Endothelial cell (in vitro differentiated cells): ENCODE results near the gene CWF19L2. TPM values are rescaled to one million over a fixed set of nuclear protein-coding genes. Genes with fewer than 3 reads are reported as not detected.

Source experiments
- DNase-seq: peaks from one replicate; pipeline ENCODE4 v3.0.0; 2021; ENCODE audit warnings: low spot score
- H3K27ac Mint-ChIP-seq: one replicate; pipeline ENCODE4 v1.8.0; 2021; ENCODE audit warnings: mixed read lengths, inconsistent platforms; ENCODE audit not compliant: unreplicated experiment
- H3K27me3 Mint-ChIP-seq: one replicate; pipeline ENCODE4 v1.8.0; 2021; ENCODE audit warnings: mild to moderate bottlenecking, moderate library complexity, mixed read lengths, inconsistent platforms; ENCODE audit not compliant: unreplicated experiment
- H3K36me3 Mint-ChIP-seq: one replicate; pipeline ENCODE4 v1.8.0; 2021; ENCODE audit warnings: mild to moderate bottlenecking, low read depth, mixed read lengths, inconsistent platforms; ENCODE audit not compliant: unreplicated experiment
- H3K4me1 Mint-ChIP-seq: one replicate; pipeline ENCODE4 v1.8.0; 2021; ENCODE audit warnings: mild to moderate bottlenecking, mixed read lengths, inconsistent platforms; ENCODE audit not compliant: unreplicated experiment
- H3K4me3 Mint-ChIP-seq: one replicate; pipeline ENCODE4 v1.8.0; 2021; ENCODE audit warnings: mild to moderate bottlenecking, mixed read lengths, inconsistent platforms; ENCODE audit not compliant: unreplicated experiment
- H3K9me3 Mint-ChIP-seq: one replicate; pipeline ENCODE4 v1.8.0; 2021; ENCODE audit warnings: mixed read lengths, inconsistent platforms; ENCODE audit not compliant: unreplicated experiment
- total RNA-seq: library from RNA; stranded (reverse); fragmentation: NEBNext Ultra II Directional; extraction: Animal tissue kit (Norgen Biotek cat#: 25700); gene quantifications from one replicate; pipeline ENCODE4 v1.2.1, GENCODE V29; 2021; ENCODE audit not compliant: unreplicated experiment
- TF ChIP-seq, protein P1 (sequence below): fragments of 200-600 bp; sonication (generic); IDR thresholded peaks from one replicate; pipeline ENCODE4 v1.5.0; 2021; ENCODE audit warnings: antibody characterized with exemption; ENCODE audit not compliant: unreplicated experiment

The CWF19L2 gene
- total RNA-seq, 1 donor from 2014 or later, result 14.7 TPM

DNA sequence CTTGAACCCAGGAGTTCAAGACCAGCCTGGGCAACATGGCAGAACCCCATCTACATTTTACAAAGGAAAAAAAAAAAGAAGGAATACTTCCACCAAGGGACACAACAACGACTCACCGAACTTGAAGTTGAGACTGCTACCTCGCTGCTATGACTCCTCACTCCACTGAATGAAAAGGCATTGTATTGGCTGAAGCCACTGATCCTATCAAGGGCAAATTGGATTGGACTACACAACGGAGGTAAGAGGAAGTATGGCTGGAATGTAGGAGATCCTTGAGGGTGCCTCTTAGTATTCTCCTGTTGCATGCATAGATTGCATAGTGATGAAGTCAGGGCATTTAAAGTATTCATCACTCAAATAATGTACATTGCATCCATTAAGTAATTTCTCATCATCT lies 97.9 kb downstream of the CWF19L2 start:
- no peak for DNase-seq
- peaks cover 13% of the 10 kb centered on the region for H3K36me3 Mint-ChIP-seq
- TF ChIP-seq, protein P1, sequence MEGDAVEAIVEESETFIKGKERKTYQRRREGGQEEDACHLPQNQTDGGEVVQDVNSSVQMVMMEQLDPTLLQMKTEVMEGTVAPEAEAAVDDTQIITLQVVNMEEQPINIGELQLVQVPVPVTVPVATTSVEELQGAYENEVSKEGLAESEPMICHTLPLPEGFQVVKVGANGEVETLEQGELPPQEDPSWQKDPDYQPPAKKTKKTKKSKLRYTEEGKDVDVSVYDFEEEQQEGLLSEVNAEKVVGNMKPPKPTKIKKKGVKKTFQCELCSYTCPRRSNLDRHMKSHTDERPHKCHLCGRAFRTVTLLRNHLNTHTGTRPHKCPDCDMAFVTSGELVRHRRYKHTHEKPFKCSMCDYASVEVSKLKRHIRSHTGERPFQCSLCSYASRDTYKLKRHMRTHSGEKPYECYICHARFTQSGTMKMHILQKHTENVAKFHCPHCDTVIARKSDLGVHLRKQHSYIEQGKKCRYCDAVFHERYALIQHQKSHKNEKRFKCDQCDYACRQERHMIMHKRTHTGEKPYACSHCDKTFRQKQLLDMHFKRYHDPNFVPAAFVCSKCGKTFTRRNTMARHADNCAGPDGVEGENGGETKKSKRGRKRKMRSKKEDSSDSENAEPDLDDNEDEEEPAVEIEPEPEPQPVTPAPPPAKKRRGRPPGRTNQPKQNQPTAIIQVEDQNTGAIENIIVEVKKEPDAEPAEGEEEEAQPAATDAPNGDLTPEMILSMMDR, result no peak
- H3K4me3 Mint-ChIP-seq, result no peak overlapping the region
- H3K27me3 Mint-ChIP-seq, result no peaks in the 10 kb centered on the region
- no peak overlapping the region for H3K27ac Mint-ChIP-seq
- H3K4me1 Mint-ChIP-seq, result no peaks in the 10 kb centered on the region
- no peaks in the 10 kb centered on the region for H3K9me3 Mint-ChIP-seq

DNA sequence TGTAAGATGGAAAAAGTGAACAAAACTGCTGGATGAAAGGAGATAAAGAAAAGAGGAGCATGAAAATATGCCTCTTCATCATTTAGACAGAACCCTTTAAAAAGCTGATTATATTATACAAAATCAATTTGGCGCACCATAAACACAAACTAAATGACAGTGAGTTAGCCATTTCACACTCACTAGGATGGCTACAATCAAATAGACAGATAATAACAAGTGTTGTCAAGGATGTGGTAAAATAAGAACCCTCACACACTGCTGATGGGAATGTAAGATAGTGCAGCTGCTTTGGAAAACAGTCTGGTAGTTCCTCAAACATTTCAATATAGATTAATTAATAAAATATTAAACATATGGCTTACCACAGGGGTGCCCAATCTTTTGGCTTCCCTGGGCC lies 99.7 kb downstream of the CWF19L2 start:
- Mint-ChIP-seq H3K4me3 (no peak overlapping the region), H3K9me3 (no peaks in the 10 kb centered on the region), H3K27me3 (no peaks in the 10 kb centered on the region), H3K4me1 (peaks cover under 1% of the 10 kb centered on the region), H3K36me3 (peaks cover 13% of the 10 kb centered on the region), H3K27ac (no peak overlapping the region)
- DNase-seq, result no peak
- TF ChIP-seq, protein P1, result no peak

DNA sequence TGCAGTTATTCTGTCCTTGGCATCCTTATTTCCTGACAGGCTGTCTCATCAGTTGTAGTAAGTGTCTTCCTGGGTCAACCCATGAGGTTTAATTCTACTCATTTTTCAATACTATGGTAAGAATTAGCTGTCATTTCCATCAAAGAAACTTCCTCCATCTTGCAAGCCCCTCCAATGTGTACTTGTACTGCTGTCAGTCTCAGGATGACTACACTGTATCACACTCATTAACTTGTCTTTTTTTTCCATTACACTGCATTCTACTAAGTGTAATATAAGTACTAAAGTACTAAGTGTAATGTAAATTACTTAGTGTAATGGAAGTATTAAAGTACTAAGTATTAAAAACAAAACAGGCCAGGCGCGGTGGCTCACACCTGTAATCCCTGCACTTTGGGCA lies 102.8 kb downstream of the CWF19L2 start:
- H3K9me3 Mint-ChIP-seq, result no peaks in the 10 kb centered on the region
- no peak for DNase-seq
- no peak overlapping the region for H3K27ac Mint-ChIP-seq
- H3K4me1 Mint-ChIP-seq, result peaks cover 2% of the 10 kb centered on the region
- H3K4me3 Mint-ChIP-seq, result no peak overlapping the region
- H3K36me3 Mint-ChIP-seq, result no peaks in the 10 kb centered on the region
- H3K27me3 Mint-ChIP-seq, result no peaks in the 10 kb centered on the region
- TF ChIP-seq, protein P1, result no peak

DNA sequence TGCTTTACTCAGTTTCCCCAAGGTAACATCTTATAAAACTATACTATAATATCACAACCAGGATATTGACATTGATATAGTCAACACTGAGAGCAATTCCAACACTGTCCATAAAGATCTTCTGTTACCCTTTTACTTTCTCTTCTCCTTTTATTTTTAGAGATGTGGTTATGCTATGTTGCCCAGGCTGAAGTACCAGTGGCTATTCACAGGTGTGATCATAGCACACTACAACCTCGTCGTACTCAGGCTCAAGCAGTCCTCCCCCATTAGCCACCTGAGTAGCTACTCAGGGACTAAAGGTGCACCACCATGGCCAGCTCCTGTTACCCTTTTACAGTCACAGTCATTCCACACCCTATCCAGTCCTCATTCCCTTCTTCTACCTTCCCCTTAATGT lies 119.7 kb downstream of the CWF19L2 start:
- Mint-ChIP-seq H3K4me3 (no peak overlapping the region), H3K36me3 (no peaks in the 10 kb centered on the region), H3K27me3 (no peaks in the 10 kb centered on the region), H3K4me1 (no peaks in the 10 kb centered on the region), H3K27ac (no peak overlapping the region), H3K9me3 (no peaks in the 10 kb centered on the region)
- TF ChIP-seq, protein P1, result no peak
- DNase-seq, result no peak

- TF ChIP-seq, protein P1, result no peak
- Mint-ChIP-seq H3K36me3 (no peaks in the 10 kb centered on the region), H3K9me3 (no peaks in the 10 kb centered on the region), H3K27ac (no peak overlapping the region), H3K4me1 (no peaks in the 10 kb centered on the region), H3K4me3 (no peak overlapping the region), H3K27me3 (no peaks in the 10 kb centered on the region)
- DNase-seq, result no peak
These were observed 125.9 kb downstream of the CWF19L2 start for GRCh38 chr11:107331728-107332127.
